SK-N-SH (cell line): ENCODE measurements around the gene MED22. TPM values are rescaled to one million over a fixed set of nuclear protein-coding genes. Genes with fewer than 3 reads are reported as not detected.
"Not testable (repeated sequence)": the region's sequence is repeated elsewhere in the genome, so short reads cannot be mapped to it uniquely, and the experiment has no call there.

Source experiments
- CTCF ChIA-PET: fragments of 300-600, 350-600 bp; formaldehyde crosslinking; extraction: SDS; loops from one replicate; lab custom pipeline; 2021; lab: Yijun Ruan, JAX
- POLR2A ChIA-PET: fragments of 350-600 bp; sonication (Branson Sonifier 250); formaldehyde crosslinking; extraction: SDS; loops from one replicate; lab custom pipeline; 2020; ENCODE audit warnings: antibody characterized with exemption, inconsistent platforms; lab: Yijun Ruan, JAX
- DNase-seq: peaks from one replicate; pipeline ENCODE4 v3.0.0; 2012
- H2AFZ ChIP-seq: fragments of 200-600 bp; sonication (generic); 2 replicates; pipeline ENCODE4 v1.8.1; 2016; ENCODE audit warnings: antibody characterized with exemption, mild to moderate bottlenecking, low read depth
- H3F3A ChIP-seq: fragments of 200-600 bp; sonication (generic); replicated peaks from 2 replicates; pipeline ENCODE3; 2016; ENCODE audit warnings: antibody characterized with exemption, mild to moderate bottlenecking; ENCODE audit not compliant: insufficient read depth
- H3K27ac ChIP-seq, 2 experiments: fragments of 200-500 bp in 1 of 2; fragments of 200-600 bp in 1 of 2; sonication (Bioruptor generic) in 1 of 2; sonication (generic), shearing (Covaris generic) in 1 of 2; 2 replicates each; pipeline versions ENCODE4 v1.5.1 to v1.6.1; 2014 to 2016; ENCODE audit warnings: low read depth in 2 of 2, inconsistent platforms in 1 of 2, low read length in 1 of 2, mild to moderate bottlenecking in 1 of 2, mixed read lengths in 1 of 2
- H3K27me3 ChIP-seq: fragments of 200-600 bp; sonication (generic), shearing (Covaris generic); 2 replicates; pipeline ENCODE4 v1.6.1; 2016; ENCODE audit warnings: mixed run types; ENCODE audit not compliant: insufficient read depth
- H3K36me3 ChIP-seq, 2 experiments: fragments of 200-500 bp in 1 of 2; fragments of 200-600 bp in 1 of 2; sonication (Bioruptor generic) in 1 of 2; sonication (generic) in 1 of 2; replicated peaks in 1 of 2; 2 replicates each; pipeline versions ENCODE3 to v1.5.1; 2014 to 2016; ENCODE audit warnings: low read length in 1 of 2, mild to moderate bottlenecking in 1 of 2; ENCODE audit not compliant: insufficient read depth in 2 of 2, control insufficient read depth in 1 of 2
- H3K4me1 ChIP-seq, 2 experiments: fragments of 200-500 bp in 1 of 2; fragments of 200-600 bp in 1 of 2; sonication (Bioruptor generic) in 1 of 2; sonication (generic), shearing (Covaris generic) in 1 of 2; 2 replicates each; pipeline versions ENCODE4 v1.5.1 to v1.6.1; 2014 to 2016; ENCODE audit warnings: low read depth in 1 of 2, low read length in 1 of 2, mixed run types in 1 of 2; ENCODE audit not compliant: insufficient read depth in 2 of 2, control insufficient read depth in 1 of 2
- H3K4me2 ChIP-seq: fragments of 200-600 bp; sonication (generic), shearing (Covaris generic); 2 replicates; pipeline ENCODE4 v1.6.1; 2017; ENCODE audit warnings: mixed run types
- H3K4me3 ChIP-seq, 2 experiments: fragments of 200-500 bp in 1 of 2; fragments of 200-600 bp in 1 of 2; sonication (Bioruptor generic) in 1 of 2; sonication (generic), shearing (Covaris generic) in 1 of 2; 2 replicates each; pipeline versions ENCODE4 v1.5.1 to v1.8.1; 2014 to 2016; ENCODE audit warnings: low read depth in 2 of 2, inconsistent platforms in 1 of 2, low read length in 1 of 2, mild to moderate bottlenecking in 1 of 2, mixed read lengths in 1 of 2, moderate library complexity in 1 of 2
- H3K79me2 ChIP-seq: fragments of 200-600 bp; sonication (generic); 2 replicates; pipeline ENCODE4 v1.8.1; 2017; ENCODE audit warnings: mild to moderate bottlenecking; ENCODE audit not compliant: insufficient read depth
- H3K9ac ChIP-seq: fragments of 200-600 bp; sonication (generic); 2 replicates; pipeline ENCODE4 v1.6.1; 2017; ENCODE audit warnings: mixed run types
- H3K9me2 ChIP-seq: fragments of 200-600 bp; sonication (generic); 2 replicates; pipeline ENCODE4 v1.6.1; 2017; ENCODE audit warnings: mixed run types
- H3K9me3 ChIP-seq: fragments of 200-600 bp; sonication (generic); 2 replicates; pipeline ENCODE4 v1.6.1; 2017; ENCODE audit warnings: mixed run types, mild to moderate bottlenecking, moderate library complexity
- H4K20me1 ChIP-seq: fragments of 200-600 bp; sonication (generic); 2 replicates; pipeline ENCODE4 v1.6.1; 2017; ENCODE audit warnings: mild to moderate bottlenecking, mixed run types; ENCODE audit not compliant: insufficient read depth
- ELF1 ChIP-seq: IDR thresholded peaks from 2 replicates; pipeline ENCODE4 v1.4.0; 2012
- EP300 ChIP-seq, 2 experiments: IDR thresholded peaks; 2 replicates each; pipeline versions ENCODE4 v1.4.0 to v1.6.1; 2012; ENCODE audit warnings: borderline replicate concordance in 1 of 2, low read depth in 1 of 2, low read length in 1 of 2
- FOSL2 ChIP-seq: IDR thresholded peaks from 2 replicates; pipeline ENCODE4 v1.4.0; 2012; ENCODE audit warnings: low read depth, mild to moderate bottlenecking, moderate library complexity, borderline replicate concordance
- GABPA ChIP-seq: IDR thresholded peaks from 2 replicates; pipeline ENCODE4 v1.4.0; 2012; ENCODE audit warnings: low read depth, mild to moderate bottlenecking
- NRF1 ChIP-seq: IDR thresholded peaks from 2 replicates; pipeline ENCODE4 v1.6.1; 2012; ENCODE audit warnings: low read depth, mild to moderate bottlenecking, low read length
- RCOR1 ChIP-seq: fragments of 150-350 bp; IDR thresholded peaks from 2 replicates; pipeline ENCODE4 v1.6.1; 2017; ENCODE audit warnings: antibody characterized with exemption, low read length
- REST ChIP-seq: IDR thresholded peaks from 2 replicates; pipeline ENCODE4 v1.6.1; 2012; ENCODE audit warnings: mild to moderate bottlenecking, low read depth, low read length, moderate library complexity
- RFX5 ChIP-seq: IDR thresholded peaks from 2 replicates; pipeline ENCODE4 v1.6.1; 2012; ENCODE audit warnings: mild to moderate bottlenecking, improper control_type of control experiment, low read length
- RXRA ChIP-seq: IDR thresholded peaks from 2 replicates; pipeline ENCODE4 v1.4.0; 2012; ENCODE audit warnings: low read depth, mild to moderate bottlenecking, borderline replicate concordance
- SMC3 ChIP-seq: IDR thresholded peaks from 2 replicates; pipeline ENCODE4 v1.6.1; 2012; ENCODE audit warnings: low read depth, low read length, improper control_type of control experiment
- WGBS: methylation state at CpG from one replicate; pipeline ENCODE4 v1.1.6; 2017; ENCODE audit warnings: low lambda C conversion rate; 5-methylcytosine and 5-hydroxymethylcytosine counted together
- polyA plus RNA-seq, 3 experiments: library from polyadenylated mRNA; depleted of rRNA; stranded (reverse); fragments of >200 nt; gene quantifications; 2 replicates each; pipeline ENCODE4 v1.2.3, GENCODE V29; 2012

Gene MED22
- polyA plus RNA-seq, 1 of the 3 experiments (the other 2 are of a cell fraction), result 27.9 TPM

DNA sequence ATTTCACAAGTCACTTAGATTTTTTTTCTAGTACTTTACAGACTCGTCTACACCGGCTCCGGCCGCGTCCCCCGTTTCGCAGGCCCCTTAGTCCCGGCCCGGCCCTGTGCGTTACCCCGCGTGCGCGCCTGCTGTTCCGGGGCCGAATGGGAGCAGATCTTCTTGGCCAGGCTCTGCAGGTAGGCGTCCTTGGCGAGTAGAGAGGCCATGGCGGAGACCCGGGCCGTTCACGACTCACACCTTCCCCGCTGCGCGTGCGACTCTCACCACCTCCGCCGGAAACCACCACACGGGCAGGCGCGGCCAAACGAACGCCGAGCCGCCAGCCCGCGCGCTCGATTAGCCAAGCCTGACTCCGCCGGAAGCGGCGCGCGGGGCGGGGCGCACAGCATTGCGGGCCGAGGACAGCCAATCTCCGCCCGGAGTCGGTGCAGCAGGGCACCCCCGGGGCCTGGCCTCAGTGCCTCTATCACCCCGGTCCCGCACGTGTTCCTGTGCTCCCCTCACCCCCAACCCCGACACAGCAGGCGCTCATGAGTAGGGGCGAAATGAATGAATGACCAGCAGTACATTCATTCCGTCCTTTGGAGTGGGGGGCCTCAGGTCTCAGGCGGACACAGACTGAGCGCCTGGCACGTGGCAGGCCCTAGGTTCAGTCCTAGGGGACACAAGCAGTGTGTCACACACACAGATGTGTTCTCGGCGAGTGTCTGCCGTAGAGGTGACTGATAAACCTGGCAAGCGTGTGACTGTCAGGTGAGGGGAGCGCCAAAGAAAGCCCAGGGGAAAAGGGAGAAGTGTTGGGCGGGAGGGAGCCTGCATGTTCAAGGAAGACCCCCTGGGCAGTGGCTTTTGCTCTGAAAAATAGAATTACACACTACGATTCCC, 11.8 kb downstream of the MED22 start, which contains the start of gene SURF6 (continued):
- TF ChIP-seq EP300 (IDR thresholded peaks at IDR 0.05; ENCODE audit: borderline replicate concordance in 1 of 2, low read depth in 1 of 2, low read length in 1 of 2) (no peak), RXRA (no peak), SMC3 (no peak), RFX5 (no peak), NRF1 (peak; percentile 52; the same call in 1 of the 2 replicates), REST (peak; percentile 72; the same call in 1 of the 2 replicates), FOSL2 (no peak), GABPA (peak; percentile 92), ELF1 (peak; percentile 71), RCOR1 (peak; percentile 40; the same call in 1 of the 2 replicates)

- peak overlapping the region; percentile 89 for H3K4me2 ChIP-seq
- WGBS, result 85% methylated on average over 11 of the region's 11 CpGs
- peak overlapping the region; percentile 85; the same call in 1 of the 2 replicates for H3K9ac ChIP-seq
- not testable (repeated sequence) for DNase-seq, H3K27ac ChIP-seq, H3K9me3 ChIP-seq, H2AFZ ChIP-seq, H3K9me2 ChIP-seq, H3K27me3 ChIP-seq
- ChIA-PET CTCF (interaction anchor here (0.8 to 4.8 kb wide), 3 partner anchors 148 to 154 kb away, joined by 3 to 33 read pairs (median 7); no protein-coding TSS in a partner anchor), POLR2A (interaction anchor here (3.8 kb wide), 1 partner anchor 13 kb away, joined by 16 read pairs; the partner anchor contains the start of genes MED22 and RPL7A)
- peaks cover 8 to 15% of the 10 kb centered on the region in 2 experiments; a peak in 1 of 4 replicates for H3K4me1 ChIP-seq
- H3F3A ChIP-seq, result peaks cover 20% of the 10 kb centered on the region
- 0 out of 2 replicates have a peak, but pooled peaks cover 13% of the 10 kb centered on the region for H4K20me1 ChIP-seq
- H3K79me2 ChIP-seq, result peaks cover 27% of the 10 kb centered on the region
- peaks cover 38 to 54% of the 10 kb centered on the region in 2 experiments for H3K36me3 ChIP-seq
- H3K4me3 ChIP-seq, result peak overlapping the region; percentile 70 to 100; a peak in 3 of 4 replicates
Observed at GRCh38 chr9:133334888-133335287, 13.0 kb downstream of the MED22 start.
